ENCODE data around the gene NR3C1. TPM values are rescaled to one million over a fixed set of nuclear protein-coding genes. Genes with fewer than 3 reads are reported as not detected.

NR3C1 gene
- total and polyA plus RNA-seq, 2 of the 13 experiments (the other 11 are each of a cell fraction or from before 2014, with no cell fraction given) = 10.0 to 24.3 TPM

DNA sequence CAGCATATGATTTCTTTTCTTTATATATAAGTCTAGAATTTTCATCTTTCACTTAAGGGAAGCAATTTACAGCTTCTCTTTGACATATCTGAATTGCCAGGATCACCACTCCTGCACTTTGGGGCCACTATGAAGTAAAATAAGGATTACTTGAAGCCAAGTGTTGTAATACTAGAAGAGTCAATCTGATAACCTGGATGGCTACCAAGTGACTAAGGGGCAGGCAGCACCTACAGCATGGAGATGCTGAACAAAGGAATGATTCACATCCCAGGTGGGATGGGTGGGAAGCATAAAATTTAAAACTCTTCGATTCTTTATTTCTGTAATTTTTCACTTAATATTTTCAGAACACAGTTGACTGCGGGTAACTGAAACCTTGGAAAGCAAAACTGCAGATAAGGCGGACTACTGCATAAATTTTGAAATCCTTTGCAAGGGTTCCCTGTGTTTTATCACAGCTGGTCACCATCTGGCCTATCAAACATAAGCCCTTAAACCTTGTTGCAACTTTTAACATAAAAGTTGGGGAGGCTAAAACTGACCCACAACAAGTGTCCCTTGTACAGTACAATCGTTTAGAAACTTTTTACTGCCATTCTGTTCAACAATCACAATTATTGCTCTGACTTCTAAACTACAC, 31.2 kb downstream of the NR3C1 start (continued):
- TF ChIP-seq, protein P1, sequence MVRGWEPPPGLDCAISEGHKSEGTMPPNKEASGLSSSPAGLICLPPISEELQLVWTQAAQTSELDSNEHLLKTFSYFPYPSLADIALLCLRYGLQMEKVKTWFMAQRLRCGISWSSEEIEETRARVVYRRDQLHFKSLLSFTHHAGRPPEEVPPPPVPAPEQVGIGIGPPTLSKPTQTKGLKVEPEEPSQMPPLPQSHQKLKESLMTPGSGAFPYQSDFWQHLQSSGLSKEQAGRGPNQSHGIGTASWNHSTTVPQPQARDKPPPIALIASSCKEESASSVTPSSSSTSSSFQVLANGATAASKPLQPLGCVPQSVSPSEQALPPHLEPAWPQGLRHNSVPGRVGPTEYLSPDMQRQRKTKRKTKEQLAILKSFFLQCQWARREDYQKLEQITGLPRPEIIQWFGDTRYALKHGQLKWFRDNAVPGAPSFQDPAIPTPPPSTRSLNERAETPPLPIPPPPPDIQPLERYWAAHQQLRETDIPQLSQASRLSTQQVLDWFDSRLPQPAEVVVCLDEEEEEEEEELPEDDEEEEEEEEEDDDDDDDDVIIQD (CRISPR knock-in tag; IDR thresholded peaks at IDR 0.05; ENCODE audit: low read depth) = no peak
- no peak for TF ChIP-seq MTF1 (CRISPR knock-in tag; IDR thresholded peaks at IDR 0.05)
- no peak for TF ChIP-seq ZNF17 (CRISPR knock-in tag; IDR thresholded peaks at IDR 0.05)
- no peak for TF ChIP-seq ZNF354B (CRISPR knock-in tag; IDR thresholded peaks at IDR 0.05)
- TF ChIP-seq, protein P2, sequence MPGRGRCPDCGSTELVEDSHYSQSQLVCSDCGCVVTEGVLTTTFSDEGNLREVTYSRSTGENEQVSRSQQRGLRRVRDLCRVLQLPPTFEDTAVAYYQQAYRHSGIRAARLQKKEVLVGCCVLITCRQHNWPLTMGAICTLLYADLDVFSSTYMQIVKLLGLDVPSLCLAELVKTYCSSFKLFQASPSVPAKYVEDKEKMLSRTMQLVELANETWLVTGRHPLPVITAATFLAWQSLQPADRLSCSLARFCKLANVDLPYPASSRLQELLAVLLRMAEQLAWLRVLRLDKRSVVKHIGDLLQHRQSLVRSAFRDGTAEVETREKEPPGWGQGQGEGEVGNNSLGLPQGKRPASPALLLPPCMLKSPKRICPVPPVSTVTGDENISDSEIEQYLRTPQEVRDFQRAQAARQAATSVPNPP (CRISPR knock-in tag; IDR thresholded peaks at IDR 0.05) = no peak
- TF ChIP-seq, protein P3, sequence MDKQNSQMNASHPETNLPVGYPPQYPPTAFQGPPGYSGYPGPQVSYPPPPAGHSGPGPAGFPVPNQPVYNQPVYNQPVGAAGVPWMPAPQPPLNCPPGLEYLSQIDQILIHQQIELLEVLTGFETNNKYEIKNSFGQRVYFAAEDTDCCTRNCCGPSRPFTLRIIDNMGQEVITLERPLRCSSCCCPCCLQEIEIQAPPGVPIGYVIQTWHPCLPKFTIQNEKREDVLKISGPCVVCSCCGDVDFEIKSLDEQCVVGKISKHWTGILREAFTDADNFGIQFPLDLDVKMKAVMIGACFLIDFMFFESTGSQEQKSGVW (CRISPR knock-in tag; IDR thresholded peaks at IDR 0.05; ENCODE audit: borderline replicate concordance) = no peak

DNA sequence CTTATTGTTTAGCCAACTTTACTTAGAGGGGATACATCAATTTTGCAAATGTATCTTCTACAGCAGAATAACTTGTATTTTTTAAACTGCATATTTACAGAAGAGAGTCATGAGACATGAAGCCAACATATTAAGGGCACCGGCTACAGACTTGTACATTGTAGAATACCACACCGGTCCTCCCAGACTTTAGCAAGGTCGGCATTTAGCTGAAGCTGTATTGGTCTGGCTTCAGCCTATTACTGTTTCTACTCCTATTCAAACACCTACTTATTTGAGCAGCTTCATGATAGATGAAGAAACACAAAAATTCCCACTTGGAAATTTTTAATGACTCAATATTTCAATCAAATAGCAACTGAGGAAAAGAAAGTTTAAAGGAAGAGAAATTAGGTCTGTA, 33.0 kb downstream of the NR3C1 start:
- Histone ChIP-seq H3K27ac (ENCODE audit: extremely low read length, insufficient read depth, low read length) (no peak overlapping the region), H3K4me1 (ENCODE audit: insufficient read depth, low read length) (no peaks in the 10 kb centered on the region), H3K9me3 (ENCODE audit: low read length) (no peaks in the 10 kb centered on the region), H3K79me2 (ENCODE audit: insufficient read depth, low read length) (peaks cover 10% of the 10 kb centered on the region), H2AFZ (ENCODE audit: low read length) (no peak overlapping the region), H3K4me3 (replicated peaks in 1 of 3; ENCODE audit: insufficient read depth in 1 of 3, low read depth in 2 of 3, low read length in 3 of 3) (no peak overlapping the region), H4K20me1 (ENCODE audit: insufficient read depth, low read length) (no peaks in the 10 kb centered on the region), H3K4me2 (ENCODE audit: low read depth, low read length) (no peak overlapping the region), H3K36me3 (replicated peaks in 1 of 2; ENCODE audit: control insufficient read depth in 1 of 2, insufficient read depth in 2 of 2, low read length in 2 of 2) (no peaks in the 10 kb centered on the region; a peak in 2 of 5 replicates), H3K9ac (ENCODE audit: insufficient read depth, low read depth, low read length) (no peak overlapping the region), H3K27me3 (ENCODE audit: control insufficient read depth in 1 of 2, insufficient read depth in 2 of 2, low read length in 2 of 2) (no peaks in the 10 kb centered on the region)
- WGBS (ENCODE audit: low lambda C conversion rate) = 98% methylated on average over 3 of the region's 3 CpGs
- ATAC-seq (no peak), FAIRE-seq (no peak), DNase-seq (ENCODE audit: low spot score) (no peak)
- in situ Hi-C loops (cut with HindIII; ENCODE audit: extremely low pct_ligation_motif_present, low pct_unique_long_range_greater_than_20kb) (no loop called here), intact Hi-C loops (cut with micrococcal nuclease; ENCODE audit: unreplicated experiment) (no loop called here)
- ChIA-PET POLR2A (no interaction called here), CTCF (ENCODE audit: low intra/inter-chr PET ratio, low total read pairs) (no interaction called here)
- no TSS peak for BruUV-seq (replicated peaks)
- TF ChIP-seq SIN3B (IDR thresholded peaks at IDR 0.05; ENCODE audit: low read length) = no peak
- peak; percentile 58 for TF ChIP-seq MAFF (IDR thresholded peaks at IDR 0.05; ENCODE audit: low read depth, low read length)
- peak; percentile 34 to 77; a peak in 2 of 4 replicates for TF ChIP-seq MAFK (conservative IDR thresholded peaks at IDR 0.05 in 1 of 2, IDR thresholded peaks at IDR 0.05 in 1 of 2; ENCODE audit: low read length in 2 of 2)
- TF ChIP-seq ATF1 (CRISPR knock-in tag; IDR thresholded peaks at IDR 0.05) = no peak
- no peak for TF ChIP-seq ZEB1 (IDR thresholded peaks at IDR 0.05; ENCODE audit: insufficient replicate concordance, low read depth)

Measured in HepG2 (cell line).